Endothelial cell of umbilical vein (primary cell): ENCODE results near the gene LENG8. TPM values are rescaled to one million over a fixed set of nuclear protein-coding genes. Genes with fewer than 3 reads are reported as not detected.

Experiments used
- BruUV-seq: library from RNA; stranded (reverse); fragments of 400-500 nt; replicated peaks from 2 replicates; lab custom pipeline; 2021; lab: Mats Ljungman, UMichigan
- CTCF ChIA-PET: fragments of 300-600, 350-600 bp; sonication (Branson Sonifier 250); formaldehyde crosslinking; loops from one replicate; lab custom pipeline; 2021; ENCODE audit warnings: antibody characterized with exemption, inconsistent platforms; lab: Charles Lee
- POLR2A ChIA-PET: fragments of 300-600, 350-600 bp; sonication (Branson Sonifier 250); formaldehyde crosslinking; loops from one replicate; lab custom pipeline; 2021; ENCODE audit warnings: antibody characterized with exemption, inconsistent platforms; lab: Charles Lee
- DNase-seq: peaks from one replicate; pipeline ENCODE4 v3.0.0-alpha.2; 2011; ENCODE audit warnings: low read depth, low spot score
- FAIRE-seq: peaks from 2 replicates; lab custom pipeline; 2011; peaks lifted over from hg19 to GRCh38; lab: Jason Lieb, UNC
- H2AFZ ChIP-seq: 2 replicates; pipeline ENCODE4 v1.6.0; 2012; ENCODE audit warnings: low read depth, low read length, control low read depth, inconsistent platforms
- H3K27ac ChIP-seq: 2 replicates; pipeline ENCODE4 v1.5.1; 2011; ENCODE audit warnings: low read depth, mild to moderate bottlenecking, control low read depth, low read length, moderate library complexity; ENCODE audit not compliant: insufficient read depth
- H3K27me3 ChIP-seq, 2 experiments: 2 replicates each; pipeline versions ENCODE4 v1.6.0 to v1.6.1; 2011; ENCODE audit warnings: low read length in 2 of 2, mixed read lengths in 1 of 2; ENCODE audit not compliant: control insufficient read depth in 2 of 2, insufficient read depth in 2 of 2
- H3K36me3 ChIP-seq, 2 experiments: 2 replicates in 1 of 2; 3 replicates in 1 of 2; pipeline ENCODE4 v1.5.1; 2011; ENCODE audit warnings: low read length in 2 of 2, mild to moderate bottlenecking in 1 of 2, moderate library complexity in 1 of 2; ENCODE audit not compliant: control insufficient read depth in 2 of 2, insufficient read depth in 2 of 2; ENCODE audit errors: extremely low read depth in 1 of 2
- H3K4me1 ChIP-seq: 3 replicates; pipeline ENCODE4 v1.5.1; 2011; ENCODE audit warnings: mild to moderate bottlenecking, low read length; ENCODE audit not compliant: control insufficient read depth, insufficient read depth; ENCODE audit errors: extremely low read depth
- H3K4me2 ChIP-seq: 2 replicates; pipeline ENCODE4 v1.6.1; 2011; ENCODE audit warnings: low read length, control low read depth, mixed read lengths; ENCODE audit not compliant: insufficient read depth
- H3K4me3 ChIP-seq, 3 experiments: fragments of 200-600 bp in 1 of 3; sonication (generic), shearing (Covaris generic) in 1 of 3; replicated peaks in 1 of 3; 2 replicates each; pipeline ENCODE4 v1.5.1; 2011 to 2016; ENCODE audit warnings: control low read depth in 3 of 3, low read length in 3 of 3, mild to moderate bottlenecking in 2 of 3, inconsistent platforms in 1 of 3, low read depth in 1 of 3, moderate library complexity in 1 of 3; ENCODE audit not compliant: insufficient read depth in 1 of 3
- H3K79me2 ChIP-seq: 2 replicates; pipeline ENCODE4 v1.6.0; 2012; ENCODE audit warnings: low read length, inconsistent platforms; ENCODE audit not compliant: control insufficient read depth, insufficient read depth
- H3K9ac ChIP-seq: replicated peaks from 2 replicates; pipeline ENCODE3; 2011; ENCODE audit warnings: low read length, control low read depth; ENCODE audit not compliant: insufficient read depth; ENCODE audit errors: extremely low read depth
- H3K9me1 ChIP-seq: replicated peaks from 3 replicates; pipeline ENCODE4 v1.6.0; 2011; ENCODE audit warnings: mild to moderate bottlenecking, low read length; ENCODE audit not compliant: control insufficient read depth, insufficient read depth; ENCODE audit errors: extremely low read depth
- H3K9me3 ChIP-seq: replicated peaks from 2 replicates; pipeline ENCODE4 v1.5.1; 2012; ENCODE audit warnings: low read length, inconsistent platforms; ENCODE audit not compliant: control insufficient read depth, insufficient read depth
- H4K20me1 ChIP-seq: replicated peaks from 2 replicates; pipeline ENCODE3; 2011; ENCODE audit warnings: mild to moderate bottlenecking, low read length; ENCODE audit not compliant: control insufficient read depth, insufficient read depth; ENCODE audit errors: extremely low read depth
- EZH2 ChIP-seq: IDR thresholded peaks from 2 replicates; pipeline ENCODE4 v1.6.1; 2012; ENCODE audit warnings: borderline replicate concordance, low read depth, mild to moderate bottlenecking, moderate library complexity, low read length, inconsistent platforms; ENCODE audit not compliant: severe bottlenecking
- GATA2 ChIP-seq: IDR thresholded peaks from 2 replicates; pipeline ENCODE4 v1.7.0; 2011; ENCODE audit warnings: low read depth, mild to moderate bottlenecking, moderate library complexity, mixed read lengths, low read length; ENCODE audit not compliant: insufficient read length, insufficient read depth
- JUN ChIP-seq: IDR thresholded peaks from 2 replicates; pipeline ENCODE4 v1.6.1; 2011; ENCODE audit warnings: borderline replicate concordance, low read depth; ENCODE audit not compliant: insufficient read length, insufficient read depth
- MYC ChIP-seq: IDR thresholded peaks from one replicate; pipeline ENCODE4 v1.6.1; 2011; ENCODE audit warnings: mild to moderate bottlenecking, low read depth, low read length
- POLR2A ChIP-seq: IDR thresholded peaks from 2 replicates; pipeline ENCODE4 v1.6.1; 2012; ENCODE audit warnings: low read depth, mild to moderate bottlenecking, control low read depth, low read length
- POLR2AphosphoS5 ChIP-seq: IDR thresholded peaks from 2 replicates; pipeline ENCODE4 v1.6.1; 2012; ENCODE audit warnings: low read depth, mild to moderate bottlenecking, control low read depth, low read length, moderate library complexity; ENCODE audit not compliant: insufficient read depth
- dilution Hi-C: fragments of 300-500 bp; cut with MboI; formaldehyde crosslinking; loops from one replicate; pipeline ENCODE4 v1.15.0; 2019; ENCODE audit warnings: low sequenced_read_pairs; ENCODE audit not compliant: extremely low pct_ligation_motif_present
- intact Hi-C: fragments of 100-400 bp; cut with micrococcal nuclease; formaldehyde crosslinking; loops from one replicate; pipeline ENCODE4 v1.10.0; 2022
- polyA plus RNA-seq, 4 experiments: library from polyadenylated mRNA; depleted of rRNA in 3 of 4; stranded (reverse) in 3 of 4; unstranded in 1 of 4; fragments of >200 nt; gene quantifications; 2 replicates each; pipeline versions ENCODE4 v1.2.1 to v1.2.3, GENCODE V29; 2011 to 2012; ENCODE audit warnings: missing spikeins in 1 of 4
- total RNA-seq: library from RNA; stranded (reverse); gene quantifications from 2 replicates; pipeline ENCODE4 v1.2.3, GENCODE V29; 2021
- TF ChIP-seq, protein P1 (sequence below), 2 donors: IDR thresholded peaks; 1 replicate in 1 of 2; 2 replicates in 1 of 2; pipeline ENCODE4 v1.5.1; 2011; ENCODE audit warnings: low read length in 2 of 2, mild to moderate bottlenecking in 2 of 2, moderate library complexity in 2 of 2, control low read depth in 1 of 2, inconsistent platforms in 1 of 2, low read depth in 1 of 2; ENCODE audit not compliant: insufficient read depth in 1 of 2; ENCODE audit errors: extremely low read depth in 1 of 2

The LENG8 gene
- total and polyA plus RNA-seq, 2 donors (not counting 3 experiments of a cell fraction or from before 2014, with no cell fraction given): 130 to 218 TPM

DNA sequence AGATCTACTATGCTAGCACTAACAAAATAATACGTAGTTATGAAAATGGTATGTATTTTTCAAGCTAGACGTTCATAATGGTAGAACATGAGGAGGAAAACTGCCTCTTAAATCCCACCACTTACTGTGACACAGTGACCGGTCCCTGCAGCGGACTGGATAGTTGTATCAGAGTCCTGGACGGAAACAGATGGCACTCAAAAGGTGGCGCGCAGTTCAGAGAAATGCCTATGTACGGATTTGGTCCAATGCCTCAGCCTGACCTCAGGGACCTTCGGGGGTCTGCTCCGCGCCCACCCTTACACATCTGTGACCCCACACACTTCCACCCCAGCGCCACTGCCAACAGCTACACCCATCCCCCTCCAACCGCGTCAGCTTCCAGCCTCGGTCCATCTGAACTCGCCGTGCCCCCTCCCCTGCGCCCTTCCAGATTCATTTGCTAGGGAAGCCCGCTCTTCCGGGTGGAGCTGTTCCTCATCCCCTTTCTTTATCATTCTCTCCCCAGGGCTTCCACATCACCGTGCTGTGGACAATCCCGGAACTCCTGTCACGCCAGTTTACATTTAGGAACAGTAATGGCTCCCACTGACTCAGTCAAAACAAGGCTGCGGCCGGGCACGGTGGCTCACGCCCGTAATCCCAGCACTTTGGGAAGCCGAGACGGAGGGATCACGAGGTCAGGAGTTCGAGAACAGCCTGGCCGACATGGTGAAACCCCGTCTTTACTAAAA lies 792 bp upstream of the LENG8 start:
- TSS peak; percentile 65 for BruUV-seq
- Histone ChIP-seq H3K79me2 (peaks cover 57% of the 10 kb centered on the region), H3K4me1 (peaks cover 22% of the 10 kb centered on the region), H4K20me1 (peaks cover 11% of the 10 kb centered on the region), H3K9ac (peak overlapping the region; percentile 97), H3K27ac (peak overlapping the region; percentile 87), H3K9me1 (no peaks in the 10 kb centered on the region), H3K36me3 (peaks cover 18 to 27% of the 10 kb centered on the region in 2 experiments), H3K4me3 (peak overlapping the region; percentile 55 to 96 (median 76)), H3K4me2 (peak overlapping the region; percentile 56), H3K9me3 (no peaks in the 10 kb centered on the region), H3K27me3 (no peaks in the 10 kb centered on the region), H2AFZ (peak overlapping the region; percentile 65)
- DNase-seq: peak; percentile 75
- intact Hi-C loops (loop anchor here (5.0 kb wide), 1 partner anchor 246 kb away; the partner anchor contains the start of gene RPS9), dilution Hi-C loops (no loop called here)
- ChIA-PET CTCF (interaction anchor here (0.9 to 2.2 kb wide), 9 partner anchors 9 to 226 kb away, joined by 3 to 14 read pairs (median 4); partner anchors contain the start of genes CDC42EP5 and LENG9), POLR2A (interaction anchor here (0.9 to 1.4 kb wide), 6 partner anchors 12 to 311 kb away, joined by 3 to 11 read pairs (median 4); partner anchors contain the start of genes CDC42EP5 and LENG9)
- no peak for FAIRE-seq
- TF ChIP-seq MYC: no peak
- TF ChIP-seq POLR2AphosphoS5: peak; percentile 55
- no peak for TF ChIP-seq GATA2

DNA sequence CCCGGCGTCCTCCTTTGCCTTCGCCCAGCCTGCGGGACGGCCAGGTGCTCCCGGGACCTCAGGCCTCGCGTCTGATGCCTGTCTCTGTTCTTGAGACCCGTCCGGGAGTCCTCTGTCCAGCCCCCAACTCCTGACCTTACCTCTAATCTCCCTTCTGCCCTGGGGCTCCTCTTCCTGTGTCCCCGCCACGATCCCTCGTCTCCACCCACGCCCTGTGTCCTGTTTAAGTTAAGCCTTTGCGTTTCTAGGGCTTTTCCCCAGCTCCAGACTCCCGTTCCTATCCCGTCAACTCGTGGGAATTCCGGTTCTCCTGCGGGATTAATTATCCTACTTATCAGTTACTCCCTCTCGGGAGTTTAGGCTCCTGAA lies 686 bp downstream of the LENG8 start:
- Histone ChIP-seq H3K9me3 (no peaks in the 10 kb centered on the region), H4K20me1 (peaks cover 11% of the 10 kb centered on the region), H3K4me3 (peak overlapping the region; percentile 76 to 96 (median 92)), H3K27ac (peak overlapping the region; percentile 87), H3K79me2 (peaks cover 72% of the 10 kb centered on the region), H2AFZ (no peak overlapping the region), H3K9me1 (no peaks in the 10 kb centered on the region), H3K4me2 (peak overlapping the region; percentile 96), H3K9ac (peak overlapping the region; percentile 97), H3K4me1 (peaks cover 22% of the 10 kb centered on the region), H3K27me3 (no peaks in the 10 kb centered on the region), H3K36me3 (peaks cover 33 to 41% of the 10 kb centered on the region in 2 experiments)
- no peak for TF ChIP-seq MYC
- no peak for TF ChIP-seq JUN
- no peak for TF ChIP-seq POLR2A
- no peak for TF ChIP-seq POLR2AphosphoS5
- TF ChIP-seq, protein P1, sequence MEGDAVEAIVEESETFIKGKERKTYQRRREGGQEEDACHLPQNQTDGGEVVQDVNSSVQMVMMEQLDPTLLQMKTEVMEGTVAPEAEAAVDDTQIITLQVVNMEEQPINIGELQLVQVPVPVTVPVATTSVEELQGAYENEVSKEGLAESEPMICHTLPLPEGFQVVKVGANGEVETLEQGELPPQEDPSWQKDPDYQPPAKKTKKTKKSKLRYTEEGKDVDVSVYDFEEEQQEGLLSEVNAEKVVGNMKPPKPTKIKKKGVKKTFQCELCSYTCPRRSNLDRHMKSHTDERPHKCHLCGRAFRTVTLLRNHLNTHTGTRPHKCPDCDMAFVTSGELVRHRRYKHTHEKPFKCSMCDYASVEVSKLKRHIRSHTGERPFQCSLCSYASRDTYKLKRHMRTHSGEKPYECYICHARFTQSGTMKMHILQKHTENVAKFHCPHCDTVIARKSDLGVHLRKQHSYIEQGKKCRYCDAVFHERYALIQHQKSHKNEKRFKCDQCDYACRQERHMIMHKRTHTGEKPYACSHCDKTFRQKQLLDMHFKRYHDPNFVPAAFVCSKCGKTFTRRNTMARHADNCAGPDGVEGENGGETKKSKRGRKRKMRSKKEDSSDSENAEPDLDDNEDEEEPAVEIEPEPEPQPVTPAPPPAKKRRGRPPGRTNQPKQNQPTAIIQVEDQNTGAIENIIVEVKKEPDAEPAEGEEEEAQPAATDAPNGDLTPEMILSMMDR (IDR thresholded peaks at IDR 0.05; ENCODE audit: extremely low read depth in 1 of 2, insufficient read depth in 1 of 2, low read depth in 1 of 2, low read length in 2 of 2): no peak
- TF ChIP-seq EZH2: no peak
- BruUV-seq: no TSS peak
- POLR2A ChIA-PET: no interaction called here
- no peak for DNase-seq
- CTCF ChIA-PET: interaction anchor here (1.3 kb wide), 1 partner anchor 290 kb away, joined by 3 read pairs; the partner anchor contains the start of gene LENG1
- dilution Hi-C loops (no loop called here), intact Hi-C loops (loop anchor here (1.0 to 5.0 kb wide), 2 partner anchors 14 to 247 kb away; partner anchors contain the start of genes LENG9 and RPS9)
- peak; percentile 55 for FAIRE-seq
